ENCODE measurements around the gene CRCP.

- no peak for TF ChIP-seq CTCF (IDR thresholded peaks at IDR 0.05)
- no peak for TF ChIP-seq POLR2A (IDR thresholded peaks at IDR 0.05)
These were observed 66.7 kb downstream of the CRCP start for GRCh38 chr7:66181329-66181728.

All from thyroid gland (tissue), 4 donors.